HepG2 (cell line): ENCODE measurements around the gene TRPC4AP. TPM values are rescaled to one million over a fixed set of nuclear protein-coding genes. Genes with fewer than 3 reads are reported as not detected.

Source experiments
- ATAC-seq: fragments of 200-7000 bp; cut with Tn5 transposase; 3 replicates; pipeline ENCODE4 v1.9.1; 2020; ENCODE audit warnings: mild to moderate bottlenecking, moderate library complexity
- BruUV-seq: library from RNA; stranded (reverse); fragments of 400-500 nt; replicated peaks from 2 replicates; lab custom pipeline; 2021; lab: Mats Ljungman, UMichigan
- CTCF ChIA-PET: fragments of 300-600 bp; formaldehyde crosslinking; extraction: SDS; loops from one replicate; lab custom pipeline; 2021; ENCODE audit warnings: low total read pairs, inconsistent platforms, low intra/inter-chr PET ratio; lab: Yijun Ruan, JAX
- POLR2A ChIA-PET: fragments of 350-600 bp; sonication (Branson Sonifier 250); formaldehyde crosslinking; loops from one replicate; lab custom pipeline; 2020; ENCODE audit warnings: antibody characterized with exemption, inconsistent platforms; lab: Yijun Ruan, JAX
- DNase-seq: peaks from one replicate; pipeline ENCODE4 v3.0.0-alpha.2; 2015; ENCODE audit warnings: low spot score
- FAIRE-seq: peaks from 3 replicates; lab custom pipeline; 2011; peaks lifted over from hg19 to GRCh38; lab: Jason Lieb, UNC
- H2AFZ ChIP-seq: one replicate; pipeline ENCODE4 v1.6.1; 2011; ENCODE audit warnings: low read length, inconsistent platforms
- H3K27ac ChIP-seq: fragments of 300-600 bp; 3 replicates; pipeline ENCODE4 v1.8.0; 2011; ENCODE audit warnings: mixed run types, mild to moderate bottlenecking, mixed read lengths, low read length, inconsistent platforms; ENCODE audit not compliant: insufficient read depth; ENCODE audit errors: extremely low read length
- H3K27me3 ChIP-seq, 2 experiments: fragments of 200-600 bp in 1 of 2; 2 replicates in 1 of 2; 3 replicates in 1 of 2; pipeline versions ENCODE4 v1.6.0 to v1.8.0; 2011; ENCODE audit warnings: low read length in 2 of 2, mild to moderate bottlenecking in 2 of 2, moderate library complexity in 2 of 2, inconsistent platforms in 1 of 2; ENCODE audit not compliant: insufficient read depth in 2 of 2, control insufficient read depth in 1 of 2
- H3K36me3 ChIP-seq, 2 experiments: fragments of 200-600 bp in 1 of 2; replicated peaks in 1 of 2; 2 replicates in 1 of 2; 3 replicates in 1 of 2; pipeline versions ENCODE4 v1.5.1 to v1.8.0; 2011; ENCODE audit warnings: low read length in 2 of 2, inconsistent platforms in 1 of 2; ENCODE audit not compliant: insufficient read depth in 2 of 2, control insufficient read depth in 1 of 2
- H3K4me1 ChIP-seq: 2 replicates; pipeline ENCODE4 v1.5.1; 2012; ENCODE audit warnings: low read length, inconsistent platforms; ENCODE audit not compliant: insufficient read depth
- H3K4me2 ChIP-seq: 2 replicates; pipeline ENCODE4 v1.6.0; 2011; ENCODE audit warnings: low read depth, low read length, inconsistent platforms
- H3K4me3 ChIP-seq, 3 experiments: fragments of 200-600 bp in 1 of 3; sonication (generic), shearing (Covaris generic) in 1 of 3; replicated peaks in 1 of 3; 2 replicates each; pipeline ENCODE4 v1.5.1; 2011 to 2016; ENCODE audit warnings: low read length in 3 of 3, inconsistent platforms in 2 of 3, low read depth in 2 of 3, mild to moderate bottlenecking in 2 of 3, control low read depth in 1 of 3, mixed read lengths in 1 of 3; ENCODE audit not compliant: insufficient read depth in 1 of 3
- H3K79me2 ChIP-seq: one replicate; pipeline ENCODE4 v1.6.1; 2011; ENCODE audit warnings: low read length, inconsistent platforms; ENCODE audit not compliant: insufficient read depth
- H3K9ac ChIP-seq: 2 replicates; pipeline ENCODE4 v1.6.0; 2011; ENCODE audit warnings: mild to moderate bottlenecking, low read depth, low read length, inconsistent platforms; ENCODE audit not compliant: insufficient read depth
- H3K9me3 ChIP-seq: 2 replicates; pipeline ENCODE4 v1.5.1; 2012; ENCODE audit warnings: mild to moderate bottlenecking, low read length
- H4K20me1 ChIP-seq: 2 replicates; pipeline ENCODE4 v1.6.0; 2011; ENCODE audit warnings: inconsistent platforms, mild to moderate bottlenecking, low read length, moderate library complexity; ENCODE audit not compliant: insufficient read depth
- MTA3 ChIP-seq: sonication (generic); formaldehyde crosslinking; IDR thresholded peaks from 2 replicates; pipeline ENCODE4 v1.4.0; 2020; ENCODE audit warnings: missing genetic modification reagents
- SMARCE1 ChIP-seq: fragments of 450-650 bp; IDR thresholded peaks from 2 replicates; pipeline ENCODE4 v1.6.1; 2017; ENCODE audit warnings: borderline replicate concordance
- THAP11 ChIP-seq: IDR thresholded peaks from 2 replicates; pipeline ENCODE4 v1.6.1; 2016; ENCODE audit warnings: missing biosample characterization, missing genetic modification reagents
- ZFYVE20 ChIP-seq: sonication (generic); formaldehyde crosslinking; IDR thresholded peaks from 2 replicates; pipeline ENCODE4 v1.8.0; 2023; ENCODE audit warnings: low read depth, mild to moderate bottlenecking, moderate library complexity, missing genetic modification reagents, borderline replicate concordance
- ZNF343 ChIP-seq: sonication (generic); formaldehyde crosslinking; IDR thresholded peaks from 2 replicates; pipeline ENCODE4 v1.4.0; 2020; ENCODE audit warnings: mild to moderate bottlenecking, missing genetic modification reagents
- ZNF451 ChIP-seq: sonication (generic); formaldehyde crosslinking; IDR thresholded peaks from 2 replicates; pipeline ENCODE4 v1.5.0; 2020; ENCODE audit warnings: mild to moderate bottlenecking, missing genetic modification reagents
- ZNF557 ChIP-seq: sonication (generic); formaldehyde crosslinking; IDR thresholded peaks from 2 replicates; pipeline ENCODE4 v1.4.0; 2020; ENCODE audit warnings: missing genetic modification reagents
- ZNF567 ChIP-seq: sonication (generic); formaldehyde crosslinking; IDR thresholded peaks from 2 replicates; pipeline ENCODE4 v1.8.1; 2023; ENCODE audit warnings: mild to moderate bottlenecking, missing genetic modification reagents, borderline replicate concordance
- ZNF773 ChIP-seq: sonication (generic); formaldehyde crosslinking; IDR thresholded peaks from 2 replicates; pipeline ENCODE4 v1.4.0; 2020; ENCODE audit warnings: missing genetic modification reagents, borderline replicate concordance
- WGBS: methylation state at CpG from one replicate; pipeline ENCODE4 v1.1.6; 2017; ENCODE audit warnings: low lambda C conversion rate; 5-methylcytosine and 5-hydroxymethylcytosine counted together
- in situ Hi-C: cut with HindIII; loops from 2 replicates; pipeline ENCODE4 v1.10.0; 2017; ENCODE audit warnings: low pct_unique_long_range_greater_than_20kb; ENCODE audit not compliant: extremely low pct_ligation_motif_present
- intact Hi-C: fragments of 100-400 bp; cut with micrococcal nuclease; formaldehyde crosslinking; loops from one replicate; pipeline ENCODE4 v1.10.0; 2022; ENCODE audit not compliant: unreplicated experiment
- polyA plus RNA-seq, 8 experiments: library from polyadenylated mRNA; depleted of rRNA in 3 of 8; stranded (reverse) in 7 of 8; unstranded in 1 of 8; fragments of >200 nt; fragmentation: Illumina TruSeq in 4 of 8; extraction: Trizol in 4 of 8; gene quantifications; 2 replicates each; pipeline versions ENCODE4 v1.2.1 to v1.2.3, GENCODE V29; 2011 to 2016; ENCODE audit warnings: low read depth in 4 of 8, missing spikeins in 1 of 8, mixed read lengths in 1 of 8; ENCODE audit not compliant: insufficient read depth in 1 of 8
- total RNA-seq, 5 experiments: library from RNA; depleted of rRNA; stranded (reverse); fragments of >200 nt; fragmentation: Illumina TruSeq; extraction: Trizol; gene quantifications; 2 replicates each; pipeline ENCODE4 v1.2.3, GENCODE V29; 2016; ENCODE audit warnings: low read depth in 1 of 5
- TF ChIP-seq, protein P1 (sequence below): sonication (generic); formaldehyde crosslinking; IDR thresholded peaks from 2 replicates; pipeline ENCODE4 v1.4.0; 2020; ENCODE audit warnings: mild to moderate bottlenecking, missing genetic modification reagents
- TF ChIP-seq, protein P2 (sequence below): sonication (generic); formaldehyde crosslinking; IDR thresholded peaks from 2 replicates; pipeline ENCODE4 v1.5.0; 2020; ENCODE audit warnings: mild to moderate bottlenecking, missing genetic modification reagents
- TF ChIP-seq, protein P3 (sequence below): sonication (generic); formaldehyde crosslinking; IDR thresholded peaks from 2 replicates; pipeline ENCODE4 v1.4.0; 2020; ENCODE audit warnings: missing genetic modification reagents
- TF ChIP-seq, protein P4 (sequence below): sonication (generic); formaldehyde crosslinking; IDR thresholded peaks from 2 replicates; pipeline ENCODE4 v1.5.1; 2020; ENCODE audit warnings: missing genetic modification reagents, mild to moderate bottlenecking, borderline replicate concordance
- TF ChIP-seq, protein P5 (sequence below): sonication (generic); formaldehyde crosslinking; IDR thresholded peaks from 2 replicates; pipeline ENCODE4 v1.4.0; 2020; ENCODE audit warnings: mild to moderate bottlenecking, low read depth, missing genetic modification reagents

The TRPC4AP gene
- total and polyA plus RNA-seq, 2 of the 13 experiments (the other 11 are each of a cell fraction or from before 2014, with no cell fraction given) = 136 to 137 TPM

DNA sequence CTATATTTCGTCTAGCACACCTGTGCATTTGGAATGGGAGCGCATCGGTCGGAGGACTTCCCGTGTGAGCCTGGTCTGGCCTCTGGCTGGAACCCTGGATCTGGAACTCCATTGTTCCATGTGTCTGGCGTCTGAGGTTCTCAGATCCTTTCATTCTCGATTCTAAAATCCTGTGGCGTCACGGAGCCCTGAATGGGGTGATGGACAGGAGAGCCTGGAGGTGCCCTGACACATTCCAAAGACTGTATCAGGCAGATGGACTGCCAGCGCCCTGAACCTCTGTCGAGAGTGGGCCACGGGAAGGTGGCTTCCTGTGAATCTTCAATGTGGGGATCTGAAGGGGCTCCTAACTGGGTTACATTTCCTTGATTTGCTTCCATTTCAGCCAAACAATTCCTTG lies 116.3 kb downstream of the TRPC4AP start (continued):
- TF ChIP-seq, protein P1, sequence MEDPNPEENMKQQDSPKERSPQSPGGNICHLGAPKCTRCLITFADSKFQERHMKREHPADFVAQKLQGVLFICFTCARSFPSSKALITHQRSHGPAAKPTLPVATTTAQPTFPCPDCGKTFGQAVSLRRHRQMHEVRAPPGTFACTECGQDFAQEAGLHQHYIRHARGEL (CRISPR knock-in tag) = no peak
- TF ChIP-seq, all 625 proteins: peak for 0

DNA sequence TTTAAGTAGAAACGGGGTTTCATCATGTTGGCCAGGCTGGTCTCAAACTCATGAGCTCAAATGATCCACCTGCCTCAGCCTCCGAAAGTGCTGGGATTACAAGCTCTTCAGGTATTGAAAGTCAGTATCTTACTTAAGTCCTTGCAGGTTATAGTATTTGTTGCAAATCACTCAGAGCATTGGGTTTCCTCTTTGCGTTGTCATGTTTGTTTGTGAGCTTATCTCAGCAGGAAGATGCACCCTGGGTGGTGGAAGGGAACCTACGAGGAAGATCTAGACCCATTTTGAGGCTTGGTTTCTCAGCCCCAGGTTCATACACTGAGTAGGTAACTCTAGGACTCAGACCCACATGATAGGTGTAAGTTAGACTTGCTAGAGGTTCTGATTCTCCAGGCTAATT lies 118.4 kb downstream of the TRPC4AP start:
- in situ Hi-C loops = no loop called here
- Histone ChIP-seq H3K4me3 (no peak overlapping the region), H3K9ac (no peak overlapping the region), H3K4me2 (no peak overlapping the region), H3K9me3 (no peaks in the 10 kb centered on the region), H3K27ac (no peak overlapping the region), H3K4me1 (peaks cover 22% of the 10 kb centered on the region), H3K79me2 (no peaks in the 10 kb centered on the region), H3K27me3 (peaks cover 2 to 16% of the 10 kb centered on the region in 2 experiments; a peak in 2 of 5 replicates), H4K20me1 (no peaks in the 10 kb centered on the region), H3K36me3 (no peaks in the 10 kb centered on the region), H2AFZ (no peak overlapping the region)
- DNase-seq (no peak), FAIRE-seq (no peak), ATAC-seq (no peak)
- POLR2A ChIA-PET = interaction anchor here (0.7 kb wide), 1 partner anchor 26 kb away, joined by 3 read pairs; no protein-coding TSS in a partner anchor
- intact Hi-C loops = no loop called here
- CTCF ChIA-PET = no interaction called here
- no TSS peak for BruUV-seq
- WGBS = 30% methylated on average over 4 of the region's 4 CpGs
- TF ChIP-seq ZFYVE20 (CRISPR knock-in tag) = no peak
- TF ChIP-seq SMARCE1 = no peak
- TF ChIP-seq, protein P2, sequence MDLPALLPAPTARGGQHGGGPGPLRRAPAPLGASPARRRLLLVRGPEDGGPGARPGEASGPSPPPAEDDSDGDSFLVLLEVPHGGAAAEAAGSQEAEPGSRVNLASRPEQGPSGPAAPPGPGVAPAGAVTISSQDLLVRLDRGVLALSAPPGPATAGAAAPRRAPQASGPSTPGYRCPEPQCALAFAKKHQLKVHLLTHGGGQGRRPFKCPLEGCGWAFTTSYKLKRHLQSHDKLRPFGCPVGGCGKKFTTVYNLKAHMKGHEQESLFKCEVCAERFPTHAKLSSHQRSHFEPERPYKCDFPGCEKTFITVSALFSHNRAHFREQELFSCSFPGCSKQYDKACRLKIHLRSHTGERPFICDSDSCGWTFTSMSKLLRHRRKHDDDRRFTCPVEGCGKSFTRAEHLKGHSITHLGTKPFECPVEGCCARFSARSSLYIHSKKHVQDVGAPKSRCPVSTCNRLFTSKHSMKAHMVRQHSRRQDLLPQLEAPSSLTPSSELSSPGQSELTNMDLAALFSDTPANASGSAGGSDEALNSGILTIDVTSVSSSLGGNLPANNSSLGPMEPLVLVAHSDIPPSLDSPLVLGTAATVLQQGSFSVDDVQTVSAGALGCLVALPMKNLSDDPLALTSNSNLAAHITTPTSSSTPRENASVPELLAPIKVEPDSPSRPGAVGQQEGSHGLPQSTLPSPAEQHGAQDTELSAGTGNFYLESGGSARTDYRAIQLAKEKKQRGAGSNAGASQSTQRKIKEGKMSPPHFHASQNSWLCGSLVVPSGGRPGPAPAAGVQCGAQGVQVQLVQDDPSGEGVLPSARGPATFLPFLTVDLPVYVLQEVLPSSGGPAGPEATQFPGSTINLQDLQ (CRISPR knock-in tag) = no peak
- TF ChIP-seq, protein P3, sequence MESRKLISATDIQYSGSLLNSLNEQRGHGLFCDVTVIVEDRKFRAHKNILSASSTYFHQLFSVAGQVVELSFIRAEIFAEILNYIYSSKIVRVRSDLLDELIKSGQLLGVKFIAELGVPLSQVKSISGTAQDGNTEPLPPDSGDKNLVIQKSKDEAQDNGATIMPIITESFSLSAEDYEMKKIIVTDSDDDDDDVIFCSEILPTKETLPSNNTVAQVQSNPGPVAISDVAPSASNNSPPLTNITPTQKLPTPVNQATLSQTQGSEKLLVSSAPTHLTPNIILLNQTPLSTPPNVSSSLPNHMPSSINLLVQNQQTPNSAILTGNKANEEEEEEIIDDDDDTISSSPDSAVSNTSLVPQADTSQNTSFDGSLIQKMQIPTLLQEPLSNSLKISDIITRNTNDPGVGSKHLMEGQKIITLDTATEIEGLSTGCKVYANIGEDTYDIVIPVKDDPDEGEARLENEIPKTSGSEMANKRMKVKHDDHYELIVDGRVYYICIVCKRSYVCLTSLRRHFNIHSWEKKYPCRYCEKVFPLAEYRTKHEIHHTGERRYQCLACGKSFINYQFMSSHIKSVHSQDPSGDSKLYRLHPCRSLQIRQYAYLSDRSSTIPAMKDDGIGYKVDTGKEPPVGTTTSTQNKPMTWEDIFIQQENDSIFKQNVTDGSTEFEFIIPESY = no peak
- TF ChIP-seq ZNF567 = no peak
- TF ChIP-seq, protein P4, sequence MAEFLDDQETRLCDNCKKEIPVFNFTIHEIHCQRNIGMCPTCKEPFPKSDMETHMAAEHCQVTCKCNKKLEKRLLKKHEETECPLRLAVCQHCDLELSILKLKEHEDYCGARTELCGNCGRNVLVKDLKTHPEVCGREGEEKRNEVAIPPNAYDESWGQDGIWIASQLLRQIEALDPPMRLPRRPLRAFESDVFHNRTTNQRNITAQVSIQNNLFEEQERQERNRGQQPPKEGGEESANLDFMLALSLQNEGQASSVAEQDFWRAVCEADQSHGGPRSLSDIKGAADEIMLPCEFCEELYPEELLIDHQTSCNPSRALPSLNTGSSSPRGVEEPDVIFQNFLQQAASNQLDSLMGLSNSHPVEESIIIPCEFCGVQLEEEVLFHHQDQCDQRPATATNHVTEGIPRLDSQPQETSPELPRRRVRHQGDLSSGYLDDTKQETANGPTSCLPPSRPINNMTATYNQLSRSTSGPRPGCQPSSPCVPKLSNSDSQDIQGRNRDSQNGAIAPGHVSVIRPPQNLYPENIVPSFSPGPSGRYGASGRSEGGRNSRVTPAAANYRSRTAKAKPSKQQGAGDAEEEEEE (CRISPR knock-in tag) = no peak
- no peak for TF ChIP-seq MTA3 (CRISPR knock-in tag)
- TF ChIP-seq ZNF557 = no peak
- TF ChIP-seq, protein P5, sequence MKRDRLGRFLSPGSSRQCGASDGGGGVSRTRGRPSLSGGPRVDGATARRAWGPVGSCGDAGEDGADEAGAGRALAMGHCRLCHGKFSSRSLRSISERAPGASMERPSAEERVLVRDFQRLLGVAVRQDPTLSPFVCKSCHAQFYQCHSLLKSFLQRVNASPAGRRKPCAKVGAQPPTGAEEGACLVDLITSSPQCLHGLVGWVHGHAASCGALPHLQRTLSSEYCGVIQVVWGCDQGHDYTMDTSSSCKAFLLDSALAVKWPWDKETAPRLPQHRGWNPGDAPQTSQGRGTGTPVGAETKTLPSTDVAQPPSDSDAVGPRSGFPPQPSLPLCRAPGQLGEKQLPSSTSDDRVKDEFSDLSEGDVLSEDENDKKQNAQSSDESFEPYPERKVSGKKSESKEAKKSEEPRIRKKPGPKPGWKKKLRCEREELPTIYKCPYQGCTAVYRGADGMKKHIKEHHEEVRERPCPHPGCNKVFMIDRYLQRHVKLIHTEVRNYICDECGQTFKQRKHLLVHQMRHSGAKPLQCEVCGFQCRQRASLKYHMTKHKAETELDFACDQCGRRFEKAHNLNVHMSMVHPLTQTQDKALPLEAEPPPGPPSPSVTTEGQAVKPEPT (CRISPR knock-in tag) = no peak
- TF ChIP-seq ZNF451 (CRISPR knock-in tag) = no peak
- TF ChIP-seq ZNF773 (CRISPR knock-in tag) = no peak
- TF ChIP-seq THAP11 (CRISPR knock-in tag) = no peak
- no peak for TF ChIP-seq ZNF343 (CRISPR knock-in tag)
